B cell (primary cell): Measurements from ENCODE around the gene COQ8A.

Experiments used
- CTCF ChIP-seq: fragments of 200-600 bp; IDR thresholded peaks from one replicate; pipeline ENCODE4 v1.8.0; 2022; ENCODE audit warnings: antibody characterized with exemption, mild to moderate bottlenecking
- EZH2 ChIP-seq: IDR thresholded peaks from 2 replicates; pipeline ENCODE4 v1.6.1; 2012; ENCODE audit warnings: borderline replicate concordance, low read depth, mild to moderate bottlenecking, moderate library complexity, low read length; ENCODE audit not compliant: insufficient read depth, poor library complexity, severe bottlenecking

DNA sequence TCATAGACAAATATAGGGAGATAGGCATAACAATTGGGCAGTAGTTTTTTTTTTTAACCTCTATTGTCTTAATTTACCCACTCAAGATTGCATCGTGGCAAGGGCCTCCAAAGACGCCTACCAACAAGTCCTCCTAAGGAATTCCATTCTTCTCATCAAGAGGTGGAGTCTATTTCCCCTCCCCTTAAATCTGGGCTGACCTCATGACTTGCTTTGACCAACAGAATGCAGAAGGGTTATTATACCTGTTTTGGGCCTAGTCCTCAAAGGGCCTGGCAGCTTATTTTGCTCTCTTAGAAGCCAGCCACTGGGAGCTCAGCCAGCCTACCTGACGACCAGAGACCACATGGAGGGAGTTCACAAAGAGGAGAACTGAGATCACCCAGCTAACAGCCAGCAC is 92.3 kb downstream of the COQ8A start:
- no peak for TF ChIP-seq EZH2
- no peak for TF ChIP-seq CTCF
